HG02938 (cell line): ENCODE data around the gene RPS15A.
"Not testable (repeated sequence)": the region's sequence is repeated elsewhere in the genome, so short reads cannot be mapped to it uniquely, and the experiment has no call there.

Experiments used
- ATAC-seq: cut with Tn5 transposase; IDR thresholded peaks from one replicate; pipeline ENCODE4 v1.9.1; 2021; ENCODE audit warnings: mild to moderate bottlenecking, moderate library complexity; ENCODE audit not compliant: unreplicated experiment

RPS15A gene

GRCh38 chr16:18799500-18799899, 9.4 kb upstream of the RPS15A start:
- no peak for ATAC-seq

GRCh38 chr16:18797746-18798145, 7.6 kb upstream of the RPS15A start:
- ATAC-seq: no peak

GRCh38 chr16:18796377-18796776, 6.2 kb upstream of the RPS15A start:
- ATAC-seq: no peak

- no peak for ATAC-seq
Observed at GRCh38 chr16:18792836-18793433, 2.8 kb upstream of the RPS15A start.

- ATAC-seq: no peak
Observed at GRCh38 chr16:18789515-18789849, 652 bp downstream of the RPS15A start.

GRCh38 chr16:18788828-18789514, 1.2 kb downstream of the RPS15A start:
- no peak for ATAC-seq

- ATAC-seq: no peak
Observed at GRCh38 chr16:18784917-18785623, 5.1 kb downstream of the RPS15A start.

GRCh38 chr16:18783430-18784341, 6.4 kb downstream of the RPS15A start:
- no peak for ATAC-seq

- no peak for ATAC-seq
Observed at GRCh38 chr16:18782697-18783429, 7.3 kb downstream of the RPS15A start.

- not testable (repeated sequence) for ATAC-seq
Observed at GRCh38 chr16:18781232-18781631, 8.9 kb downstream of the RPS15A start.

- ATAC-seq: not testable (repeated sequence)
Observed at GRCh38 chr16:18780460-18781026, 9.6 kb downstream of the RPS15A start.

- ATAC-seq: not testable (repeated sequence)
Observed at GRCh38 chr16:18777664-18778063, 12.5 kb downstream of the RPS15A start.

- not testable (repeated sequence) for ATAC-seq
Observed at GRCh38 chr16:18776334-18776733, 13.8 kb downstream of the RPS15A start.

- not testable (repeated sequence) for ATAC-seq
Observed at GRCh38 chr16:18774651-18775050, 15.5 kb downstream of the RPS15A start.

GRCh38 chr16:18772171-18772570, 18.0 kb downstream of the RPS15A start:
- ATAC-seq: not testable (repeated sequence)

- ATAC-seq: not testable (repeated sequence)
Observed at GRCh38 chr16:18770336-18770962, 19.7 kb downstream of the RPS15A start.

- ATAC-seq: peak; percentile 52
Observed at GRCh38 chr16:18767217-18767616, 22.9 kb downstream of the RPS15A start.

GRCh38 chr16:18762713-18763112, 27.4 kb downstream of the RPS15A start:
- ATAC-seq: peak; percentile 58
